ENCODE data around the gene MTR. TPM values are rescaled to one million over a fixed set of nuclear protein-coding genes. Genes with fewer than 3 reads are reported as not detected.

Gene MTR
- total and polyA plus RNA-seq, 9 of the 15 experiments (the other 6 are each of a cell fraction or from before 2014, with no cell fraction given): 3.4 to 44.3 (median 20.3) TPM

DNA sequence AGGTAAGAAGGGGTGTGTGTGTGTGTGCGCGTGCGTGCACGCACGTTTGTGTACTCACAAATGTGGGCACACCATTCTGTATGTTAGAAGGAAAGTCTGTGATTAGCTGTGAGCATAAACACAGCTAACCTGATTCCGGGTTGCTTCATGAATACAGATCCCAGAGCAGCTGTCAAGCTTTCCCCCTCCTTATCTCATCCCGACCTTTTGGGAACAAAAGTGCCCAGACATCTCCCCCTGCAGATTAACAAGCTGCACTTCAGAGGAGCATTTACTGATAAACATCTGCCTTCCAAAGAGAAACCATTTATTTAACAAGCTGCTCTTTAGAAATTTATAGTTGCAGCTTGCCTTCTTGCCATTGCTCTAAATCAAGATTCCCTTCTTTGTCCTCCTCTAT is 112.1 kb downstream of the MTR start (continued):
- TF ChIP-seq CBX5 (IDR thresholded peaks at IDR 0.05; ENCODE audit: borderline replicate concordance, low read depth): no peak
- peak; percentile 61; the same call in 1 of the 2 replicates for TF ChIP-seq CTBP1 (IDR thresholded peaks at IDR 0.05; ENCODE audit: borderline replicate concordance)
- no peak for TF ChIP-seq ZEB2 (IDR thresholded peaks at IDR 0.05)
- TF ChIP-seq, protein P1, sequence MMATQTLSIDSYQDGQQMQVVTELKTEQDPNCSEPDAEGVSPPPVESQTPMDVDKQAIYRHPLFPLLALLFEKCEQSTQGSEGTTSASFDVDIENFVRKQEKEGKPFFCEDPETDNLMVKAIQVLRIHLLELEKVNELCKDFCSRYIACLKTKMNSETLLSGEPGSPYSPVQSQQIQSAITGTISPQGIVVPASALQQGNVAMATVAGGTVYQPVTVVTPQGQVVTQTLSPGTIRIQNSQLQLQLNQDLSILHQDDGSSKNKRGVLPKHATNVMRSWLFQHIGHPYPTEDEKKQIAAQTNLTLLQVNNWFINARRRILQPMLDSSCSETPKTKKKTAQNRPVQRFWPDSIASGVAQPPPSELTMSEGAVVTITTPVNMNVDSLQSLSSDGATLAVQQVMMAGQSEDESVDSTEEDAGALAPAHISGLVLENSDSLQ (IDR thresholded peaks at IDR 0.05): peak; percentile 39; the same call in 1 of the 2 replicates
- TF ChIP-seq NCOR1 (IDR thresholded peaks at IDR 0.05): peak; percentile 62
- TF ChIP-seq CCNT2 (IDR thresholded peaks at IDR 0.05; ENCODE audit: borderline replicate concordance, extremely low read depth, insufficient read length, low read depth, low read length): peak; percentile 40
- TF ChIP-seq MTA2 (IDR thresholded peaks at IDR 0.05; ENCODE audit: low read depth): peak; percentile 45; the same call in 1 of the 2 replicates
- TF ChIP-seq HMGN3 (IDR thresholded peaks at IDR 0.05; ENCODE audit: borderline replicate concordance, extremely low read depth, insufficient read length, low read depth, low read length): no peak
- no peak for TF ChIP-seq KLF1 (tag; IDR thresholded peaks at IDR 0.05)
- peak; percentile 36 to 59 for TF ChIP-seq RAD21 (CRISPR knock-in tag; conservative IDR thresholded peaks at IDR 0.05 in 1 of 2, IDR thresholded peaks at IDR 0.05 in 1 of 2)
- TF ChIP-seq PTTG1 (tag; IDR thresholded peaks at IDR 0.05; ENCODE audit: low read depth): no peak
- no peak for TF ChIP-seq KAT2B (IDR thresholded peaks at IDR 0.05; ENCODE audit: low read depth, low read length)
- TF ChIP-seq KDM1A (IDR thresholded peaks at IDR 0.05): 0 out of 4 replicates have a peak, but pooled peaks of 1 of the 2 experiments have one; percentile 14
- TF ChIP-seq PPARD (CRISPR knock-in tag; IDR thresholded peaks at IDR 0.05): 0 out of 2 replicates have a peak, but pooled peaks have one; percentile 23
- TF ChIP-seq, protein P2, sequence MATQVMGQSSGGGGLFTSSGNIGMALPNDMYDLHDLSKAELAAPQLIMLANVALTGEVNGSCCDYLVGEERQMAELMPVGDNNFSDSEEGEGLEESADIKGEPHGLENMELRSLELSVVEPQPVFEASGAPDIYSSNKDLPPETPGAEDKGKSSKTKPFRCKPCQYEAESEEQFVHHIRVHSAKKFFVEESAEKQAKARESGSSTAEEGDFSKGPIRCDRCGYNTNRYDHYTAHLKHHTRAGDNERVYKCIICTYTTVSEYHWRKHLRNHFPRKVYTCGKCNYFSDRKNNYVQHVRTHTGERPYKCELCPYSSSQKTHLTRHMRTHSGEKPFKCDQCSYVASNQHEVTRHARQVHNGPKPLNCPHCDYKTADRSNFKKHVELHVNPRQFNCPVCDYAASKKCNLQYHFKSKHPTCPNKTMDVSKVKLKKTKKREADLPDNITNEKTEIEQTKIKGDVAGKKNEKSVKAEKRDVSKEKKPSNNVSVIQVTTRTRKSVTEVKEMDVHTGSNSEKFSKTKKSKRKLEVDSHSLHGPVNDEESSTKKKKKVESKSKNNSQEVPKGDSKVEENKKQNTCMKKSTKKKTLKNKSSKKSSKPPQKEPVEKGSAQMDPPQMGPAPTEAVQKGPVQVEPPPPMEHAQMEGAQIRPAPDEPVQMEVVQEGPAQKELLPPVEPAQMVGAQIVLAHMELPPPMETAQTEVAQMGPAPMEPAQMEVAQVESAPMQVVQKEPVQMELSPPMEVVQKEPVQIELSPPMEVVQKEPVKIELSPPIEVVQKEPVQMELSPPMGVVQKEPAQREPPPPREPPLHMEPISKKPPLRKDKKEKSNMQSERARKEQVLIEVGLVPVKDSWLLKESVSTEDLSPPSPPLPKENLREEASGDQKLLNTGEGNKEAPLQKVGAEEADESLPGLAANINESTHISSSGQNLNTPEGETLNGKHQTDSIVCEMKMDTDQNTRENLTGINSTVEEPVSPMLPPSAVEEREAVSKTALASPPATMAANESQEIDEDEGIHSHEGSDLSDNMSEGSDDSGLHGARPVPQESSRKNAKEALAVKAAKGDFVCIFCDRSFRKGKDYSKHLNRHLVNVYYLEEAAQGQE (IDR thresholded peaks at IDR 0.05; ENCODE audit: borderline replicate concordance): peak; percentile 36; the same call in 1 of the 2 replicates
- TF ChIP-seq, protein P2 (CRISPR knock-in tag; IDR thresholded peaks at IDR 0.05; ENCODE audit: low read depth): no peak
- TF ChIP-seq MEIS2 (IDR thresholded peaks at IDR 0.05; ENCODE audit: partially characterized antibody): peak; percentile 37
- no peak for TF ChIP-seq ZNF551 (CRISPR knock-in tag; IDR thresholded peaks at IDR 0.05)
- TF ChIP-seq MIER1 (IDR thresholded peaks at IDR 0.05; ENCODE audit: low read depth): no peak
- peak; percentile 78 for TF ChIP-seq CBFA2T3 (IDR thresholded peaks at IDR 0.05)
- peak in 1 of 2 experiments; percentile 13; a peak in 1 of 4 replicates for TF ChIP-seq TRIM24 (IDR thresholded peaks at IDR 0.05)
- peak in 1 of 2 experiments; percentile 53; a peak in 1 of 4 replicates for TF ChIP-seq RCOR1 (IDR thresholded peaks at IDR 0.05; ENCODE audit: borderline replicate concordance in 1 of 2, low read depth in 2 of 2, low read length in 2 of 2)

Measured in K562 (cell line).